Peyer's patch (tissue), 4 donors: Measurements from ENCODE around the gene SEC11C. TPM values are rescaled to one million over a fixed set of nuclear protein-coding genes. Genes with fewer than 3 reads are reported as not detected.

Experiments used
- DNase-seq, 3 donors: peaks; one replicate each; pipeline ENCODE4 v3.0.0-alpha.2; 2017 to 2019
- H3K27ac ChIP-seq, 4 donors: fragments of 200-600 bp; sonication (generic); one replicate each; pipeline ENCODE4 v1.5.1; 2016 to 2019
- H3K27me3 ChIP-seq, 2 donors: fragments of 200-600 bp; sonication (generic); one replicate each; pipeline ENCODE4 v1.5.1; 2019
- H3K36me3 ChIP-seq, 3 donors: fragments of 200-600 bp; sonication (generic); one replicate each; pipeline ENCODE4 v1.5.1; 2016 to 2019
- H3K4me1 ChIP-seq, 4 donors: fragments of 200-600 bp; sonication (generic); one replicate each; pipeline ENCODE4 v1.5.1; 2016 to 2019
- H3K4me3 ChIP-seq, 4 donors: fragments of 200-600 bp; sonication (generic); 1 replicate in 3 of 4; 2 replicates in 1 of 4; pipeline ENCODE4 v1.5.1; 2016 to 2019; ENCODE audit warnings: mild to moderate bottlenecking in 1 of 4
- H3K9me3 ChIP-seq, 4 donors: fragments of 200-600 bp; sonication (generic); one replicate each; pipeline ENCODE4 v1.5.1; 2016 to 2019; ENCODE audit warnings: mild to moderate bottlenecking in 1 of 4
- CTCF ChIP-seq, 6 experiments: fragments of 450-650 bp in 4 of 6; fragments of 200-600 bp in 2 of 6; sonication (generic) in 1 of 6; IDR thresholded peaks; one replicate each; pipeline ENCODE4 v1.5.1; 2017 to 2019; ENCODE audit warnings: antibody characterized with exemption in 6 of 6, mild to moderate bottlenecking in 3 of 6, moderate library complexity in 1 of 6
- POLR2A ChIP-seq, 2 donors: fragments of 450-650 bp; IDR thresholded peaks; one replicate each; pipeline ENCODE4 v1.5.1; 2017; ENCODE audit warnings: antibody characterized with exemption in 2 of 2, mild to moderate bottlenecking in 2 of 2, moderate library complexity in 2 of 2
- total RNA-seq, 4 donors: library from RNA; depleted of rRNA; stranded (reverse); fragments of >200 nt; gene quantifications; one replicate each; pipeline ENCODE4 v1.1.0, GENCODE V29; 2016

The SEC11C gene
- total RNA-seq, 4 donors from 2014 or later: 15.7 to 52.9 (median 29.4) TPM

GRCh38 chr18:59159265-59159664, 19.6 kb downstream of the SEC11C start:
- no peak for DNase-seq
- TF ChIP-seq CTCF (IDR thresholded peaks at IDR 0.05) (no peak), POLR2A (IDR thresholded peaks at IDR 0.05) (no peak)
- Histone ChIP-seq H3K27ac (no peak overlapping the region), H3K4me1 (no peaks in the 10 kb centered on the region), H3K4me3 (no peak overlapping the region), H3K27me3 (no peaks in the 10 kb centered on the region), H3K9me3 (no peaks in the 10 kb centered on the region), H3K36me3 (peaks cover 0 to 5% (median 0%) of the 10 kb centered on the region in 3 donors)

- TF ChIP-seq CTCF (IDR thresholded peaks at IDR 0.05): no peak
- no peak for TF ChIP-seq POLR2A (IDR thresholded peaks at IDR 0.05)
- DNase-seq: no peak
- H3K27me3 ChIP-seq: no peaks in the 10 kb centered on the region
- H3K9me3 ChIP-seq: no peaks in the 10 kb centered on the region
- no peak overlapping the region for H3K4me3 ChIP-seq
- no peaks in the 10 kb centered on the region for H3K4me1 ChIP-seq
- no peak overlapping the region for H3K27ac ChIP-seq
- H3K36me3 ChIP-seq: peaks cover 0 to 5% (median 0%) of the 10 kb centered on the region in 3 donors
These were observed 20.3 kb downstream of the SEC11C start for GRCh38 chr18:59159986-59160385.

- H3K27me3 ChIP-seq: no peaks in the 10 kb centered on the region
- no peaks in the 10 kb centered on the region for H3K36me3 ChIP-seq
- TF ChIP-seq POLR2A (IDR thresholded peaks at IDR 0.05) (no peak), CTCF (IDR thresholded peaks at IDR 0.05) (no peak)
- H3K4me1 ChIP-seq: no peaks in the 10 kb centered on the region
- no peak overlapping the region for H3K4me3 ChIP-seq
- DNase-seq: no peak
- peaks cover 0 to 10% (median 3%) of the 10 kb centered on the region in 4 donors for H3K9me3 ChIP-seq
- H3K27ac ChIP-seq: no peak overlapping the region
These were observed 33.1 kb downstream of the SEC11C start for GRCh38 chr18:59172664-59173249.

- Histone ChIP-seq H3K4me3 (no peak overlapping the region), H3K36me3 (no peaks in the 10 kb centered on the region), H3K27ac (no peak overlapping the region), H3K9me3 (peaks cover 0 to 7% (median 3%) of the 10 kb centered on the region in 4 donors), H3K4me1 (no peaks in the 10 kb centered on the region), H3K27me3 (no peaks in the 10 kb centered on the region)
- DNase-seq: no peak
- TF ChIP-seq POLR2A (IDR thresholded peaks at IDR 0.05): no peak
- TF ChIP-seq CTCF (IDR thresholded peaks at IDR 0.05): no peak
These were observed 37.8 kb downstream of the SEC11C start for GRCh38 chr18:59177485-59177884.

- Histone ChIP-seq H3K4me3 (no peak overlapping the region), H3K27me3 (no peaks in the 10 kb centered on the region), H3K9me3 (no peaks in the 10 kb centered on the region), H3K27ac (no peak overlapping the region), H3K36me3 (no peaks in the 10 kb centered on the region), H3K4me1 (no peaks in the 10 kb centered on the region)
- no peak for TF ChIP-seq CTCF (IDR thresholded peaks at IDR 0.05)
- no peak for TF ChIP-seq POLR2A (IDR thresholded peaks at IDR 0.05)
- no peak for DNase-seq
These were observed 40.6 kb downstream of the SEC11C start for GRCh38 chr18:59180150-59180845.
